ENCODE results near the gene ANXA8.
"Not testable (repeated sequence)": the region's sequence is repeated elsewhere in the genome, so short reads cannot be mapped to it uniquely, and the experiment has no call there.

The ANXA8 gene

GRCh38 chr10:47456794-47457527, 27.0 kb downstream of the ANXA8 start:
- no peak for TF ChIP-seq CTCF (IDR thresholded peaks at IDR 0.05; ENCODE audit: low read depth, low read length, missing control alignments)
- H3K4me3 ChIP-seq (replicated peaks; ENCODE audit: low read depth, low read length): no peak overlapping the region
- no peak for DNase-seq (ENCODE audit: extremely low read depth, low read depth)

GRCh38 chr10:47456079-47456785, 27.7 kb downstream of the ANXA8 start:
- DNase-seq (ENCODE audit: extremely low read depth, low read depth): no peak
- TF ChIP-seq CTCF (IDR thresholded peaks at IDR 0.05; ENCODE audit: low read depth, low read length, missing control alignments): no peak
- no peak overlapping the region for H3K4me3 ChIP-seq (replicated peaks; ENCODE audit: low read depth, low read length)

- DNase-seq (ENCODE audit: extremely low read depth, low read depth); H3K4me3 ChIP-seq (replicated peaks; ENCODE audit: low read depth, low read length): not testable (repeated sequence)
These were observed 28.4 kb downstream of the ANXA8 start for GRCh38 chr10:47455350-47456078.

- DNase-seq (ENCODE audit: extremely low read depth, low read depth): no peak
- TF ChIP-seq CTCF (IDR thresholded peaks at IDR 0.05; ENCODE audit: low read depth, low read length, missing control alignments): no peak
- no peak overlapping the region for H3K4me3 ChIP-seq (replicated peaks; ENCODE audit: low read depth, low read length)
These were observed 29.2 kb downstream of the ANXA8 start for GRCh38 chr10:47454780-47455058.

GRCh38 chr10:47454008-47454779, 29.7 kb downstream of the ANXA8 start:
- no peak for TF ChIP-seq CTCF (IDR thresholded peaks at IDR 0.05; ENCODE audit: low read depth, low read length, missing control alignments)
- no peak for DNase-seq (ENCODE audit: extremely low read depth, low read depth)
- H3K4me3 ChIP-seq (replicated peaks; ENCODE audit: low read depth, low read length): no peak overlapping the region

- TF ChIP-seq CTCF (IDR thresholded peaks at IDR 0.05; ENCODE audit: low read depth, low read length, missing control alignments): no peak
- H3K4me3 ChIP-seq (replicated peaks; ENCODE audit: low read depth, low read length): no peak overlapping the region
- DNase-seq (ENCODE audit: extremely low read depth, low read depth): no peak
These were observed 30.5 kb downstream of the ANXA8 start for GRCh38 chr10:47453141-47454007.

All from HFF-Myc (cell line).